CD14-positive monocyte (primary cell): ENCODE data around the gene HCAR3. TPM values are rescaled to one million over a fixed set of nuclear protein-coding genes. Genes with fewer than 3 reads are reported as not detected.

ENCODE experiments used
- DNase-seq, 3 donors: peaks; one replicate each; pipeline ENCODE4 v3.0.0-alpha.2; 2011 to 2022
- H2AFZ ChIP-seq: 2 replicates; pipeline ENCODE4 v1.6.0; 2012; ENCODE audit warnings: mild to moderate bottlenecking, low read depth, low read length, inconsistent platforms; ENCODE audit not compliant: insufficient read depth, poor library complexity, severe bottlenecking
- H3K27ac ChIP-seq, 2 donors: 1 replicate in 1 of 2; 2 replicates in 1 of 2; pipeline ENCODE4 v1.5.1; 2012 to 2013; ENCODE audit warnings: low read length in 2 of 2, control low read depth in 1 of 2, inconsistent platforms in 1 of 2, low read depth in 1 of 2, mild to moderate bottlenecking in 1 of 2
- H3K27me3 ChIP-seq, 2 donors: one replicate each; pipeline versions ENCODE4 v1.6.0 to v1.6.1; 2011 to 2013; ENCODE audit warnings: low read length in 2 of 2; ENCODE audit not compliant: control insufficient read depth in 2 of 2, insufficient read depth in 2 of 2
- H3K36me3 ChIP-seq, 2 donors: replicated peaks in 1 of 2; 1 replicate in 1 of 2; 2 replicates in 1 of 2; pipeline versions ENCODE4 v1.5.1 to v1.6.1; 2012 to 2013; ENCODE audit warnings: low read length in 2 of 2, control low read depth in 1 of 2, inconsistent platforms in 1 of 2, mild to moderate bottlenecking in 1 of 2; ENCODE audit not compliant: insufficient read depth in 2 of 2, control insufficient read depth in 1 of 2
- H3K4me1 ChIP-seq, 2 donors: 1 replicate in 1 of 2; 2 replicates in 1 of 2; pipeline versions ENCODE4 v1.5.1 to v1.6.1; 2012 to 2013; ENCODE audit warnings: low read length in 2 of 2, control low read depth in 1 of 2, inconsistent platforms in 1 of 2, mild to moderate bottlenecking in 1 of 2, moderate library complexity in 1 of 2; ENCODE audit not compliant: insufficient read depth in 2 of 2, control insufficient read depth in 1 of 2
- H3K4me2 ChIP-seq: replicated peaks from 2 replicates; pipeline ENCODE3; 2012; ENCODE audit warnings: low read length, moderate library complexity, mild to moderate bottlenecking; ENCODE audit not compliant: poor library complexity, severe bottlenecking; ENCODE audit errors: extremely low read depth
- H3K4me3 ChIP-seq, 3 experiments: fragments of 200-600 bp in 1 of 3; sonication (generic) in 1 of 3; replicated peaks in 1 of 3; 1 replicate in 2 of 3; 2 replicates in 1 of 3; pipeline ENCODE4 v1.5.1; 2011 to 2013; ENCODE audit warnings: low read length in 3 of 3, mild to moderate bottlenecking in 3 of 3, control low read depth in 2 of 3, low read depth in 2 of 3, inconsistent platforms in 1 of 3, moderate library complexity in 1 of 3
- H3K79me2 ChIP-seq: 2 replicates; pipeline ENCODE4 v1.6.0; 2012; ENCODE audit warnings: mild to moderate bottlenecking, control low read depth, inconsistent platforms, low read length, moderate library complexity; ENCODE audit not compliant: insufficient read depth
- H3K9ac ChIP-seq: 2 replicates; pipeline ENCODE4 v1.6.0; 2017; ENCODE audit warnings: low read length, mild to moderate bottlenecking; ENCODE audit not compliant: insufficient read depth, poor library complexity, severe bottlenecking
- H3K9me3 ChIP-seq, 2 donors: replicated peaks in 1 of 2; 1 replicate in 1 of 2; 2 replicates in 1 of 2; pipeline versions ENCODE4 v1.5.1 to v1.6.1; 2012 to 2013; ENCODE audit warnings: low read length in 2 of 2, control low read depth in 1 of 2; ENCODE audit not compliant: control insufficient read depth in 1 of 2, insufficient read depth in 1 of 2
- H4K20me1 ChIP-seq: 2 replicates; pipeline ENCODE4 v1.6.0; 2012; ENCODE audit warnings: mild to moderate bottlenecking, low read length, control low read depth, moderate library complexity; ENCODE audit not compliant: insufficient read depth
- H3K27ac Mint-ChIP-seq, 7 donors: one replicate each; pipeline ENCODE4 v1.8.0; 2020; ENCODE audit warnings: mild to moderate bottlenecking in 7 of 7, mixed read lengths in 7 of 7, moderate library complexity in 6 of 7, inconsistent platforms in 2 of 7
- H3K27me3 Mint-ChIP-seq, 3 donors: one replicate each; pipeline ENCODE4 v1.8.0; 2021 to 2022; ENCODE audit warnings: low read depth in 3 of 3, mild to moderate bottlenecking in 3 of 3, mixed read lengths in 3 of 3, moderate library complexity in 3 of 3, inconsistent platforms in 1 of 3
- H3K36me3 Mint-ChIP-seq, 2 donors: one replicate each; pipeline ENCODE4 v1.8.0; 2020; ENCODE audit warnings: mixed read lengths in 2 of 2, inconsistent platforms in 1 of 2, mild to moderate bottlenecking in 1 of 2
- H3K4me1 Mint-ChIP-seq: one replicate; pipeline ENCODE4 v1.8.0; 2020; ENCODE audit warnings: mild to moderate bottlenecking, mixed read lengths
- H3K4me3 Mint-ChIP-seq, 2 donors: one replicate each; pipeline ENCODE4 v1.8.0; 2020; ENCODE audit warnings: mild to moderate bottlenecking in 2 of 2, mixed read lengths in 2 of 2, moderate library complexity in 1 of 2
- H3K9me3 Mint-ChIP-seq, 7 donors: one replicate each; pipeline ENCODE4 v1.8.0; 2020 to 2022; ENCODE audit warnings: mixed read lengths in 7 of 7, mild to moderate bottlenecking in 6 of 7, moderate library complexity in 6 of 7, inconsistent platforms in 2 of 7
- CTCF ChIP-seq: fragments of 200-600 bp; IDR thresholded peaks from one replicate; pipeline ENCODE4 v1.8.0; 2022; ENCODE audit warnings: antibody characterized with exemption, mild to moderate bottlenecking
- WGBS: methylation state at CpG from one replicate; pipeline ENCODE4 v1.1.5; 2013; ENCODE audit warnings: missing lambda C conversion rate; ENCODE audit not compliant: insufficient coverage; 5-methylcytosine and 5-hydroxymethylcytosine counted together
- intact Hi-C, 2 donors: fragments of 100-400 bp; cut with micrococcal nuclease; formaldehyde crosslinking; loops; one replicate each; pipeline versions ENCODE4 v1.15.0 to v1.15.1; 2023
- polyA plus RNA-seq, 3 donors: library from polyadenylated mRNA; depleted of rRNA in 1 of 3; unstranded in 2 of 3; stranded (reverse) in 1 of 3; fragments of 300-500 nt in 2 of 3; fragments of >200 nt in 1 of 3; fragmentation: Illumina TruSeq in 2 of 3; gene quantifications; 1 replicate in 2 of 3; 2 replicates in 1 of 3; pipeline ENCODE4 v1.2.3, GENCODE V29; 2012 to 2021

HCAR3 gene
- polyA plus RNA-seq, 3 donors = 14.4 to 65.3 (median 23.7) TPM

- WGBS = no CpG with 5 or more reads among the region's 2 CpGs
- H3K27ac Mint-ChIP-seq = no peak overlapping the region
- H3K4me2 ChIP-seq = no peak overlapping the region
Measured at GRCh38 chr12:122668268-122668667, 48.3 kb downstream of the HCAR3 start.

GRCh38 chr12:122665759-122666158, 50.9 kb downstream of the HCAR3 start:
- H3K4me3 ChIP-seq = no peak overlapping the region
- H3K36me3 Mint-ChIP-seq = no peaks in the 10 kb centered on the region
- H3K4me2 ChIP-seq = no peak overlapping the region
- no peak for DNase-seq
- H3K4me1 ChIP-seq = no peaks in the 10 kb centered on the region
- H3K27me3 Mint-ChIP-seq = peaks cover 2 to 8% (median 4%) of the 10 kb centered on the region in 3 donors
- no peaks in the 10 kb centered on the region for H3K27me3 ChIP-seq
- H3K79me2 ChIP-seq = no peaks in the 10 kb centered on the region
- peaks cover 0 to 3% (median 0%) of the 10 kb centered on the region in 7 donors for H3K9me3 Mint-ChIP-seq
- H2AFZ ChIP-seq = no peak overlapping the region
- H3K4me3 Mint-ChIP-seq = no peak overlapping the region
- intact Hi-C loops = no loop called here
- H3K9ac ChIP-seq = no peak overlapping the region
- H4K20me1 ChIP-seq = no peaks in the 10 kb centered on the region
- H3K27ac ChIP-seq = no peak overlapping the region
- H3K9me3 ChIP-seq = no peaks in the 10 kb centered on the region
- WGBS = 95% methylated on average over 4 of the region's 5 CpGs
- H3K27ac Mint-ChIP-seq = no peak overlapping the region
- H3K36me3 ChIP-seq = no peaks in the 10 kb centered on the region
- peaks cover 3% of the 10 kb centered on the region for H3K4me1 Mint-ChIP-seq
- TF ChIP-seq CTCF = no peak

More at GRCh38 chr12:122668268-122668667, 48.3 kb downstream of the HCAR3 start:
- Histone ChIP-seq H3K4me1 (no peaks in the 10 kb centered on the region), H3K4me3 (no peak overlapping the region), H3K9me3 (no peaks in the 10 kb centered on the region), H3K36me3 (no peaks in the 10 kb centered on the region), H4K20me1 (no peaks in the 10 kb centered on the region), H3K9ac (no peak overlapping the region), H2AFZ (no peak overlapping the region), H3K27ac (no peak overlapping the region), H3K79me2 (no peaks in the 10 kb centered on the region), H3K27me3 (no peaks in the 10 kb centered on the region)
- H3K4me1 Mint-ChIP-seq = peaks cover 3% of the 10 kb centered on the region
- H3K27me3 Mint-ChIP-seq = peaks cover 0 to 5% (median 2%) of the 10 kb centered on the region in 3 donors
- peaks cover 0 to 3% (median 0%) of the 10 kb centered on the region in 7 donors for H3K9me3 Mint-ChIP-seq
- intact Hi-C loops = no loop called here
- no peak for TF ChIP-seq CTCF
- DNase-seq = no peak
- H3K36me3 Mint-ChIP-seq = no peaks in the 10 kb centered on the region
- no peak overlapping the region for H3K4me3 Mint-ChIP-seq
